Loucy (cell line): Measurements from ENCODE around the gene POLR2L.

Experiments used
- CTCF ChIP-seq: fragments of 200-600 bp; sonication (generic); conservative IDR thresholded peaks from 2 replicates; pipeline ENCODE4 v1.5.1; 2014; ENCODE audit warnings: mild to moderate bottlenecking, antibody characterized with exemption, low read length
- EZH2phosphoT487 ChIP-seq: fragments of 200-600 bp; IDR thresholded peaks from 2 replicates; pipeline ENCODE4 v1.6.1; 2018; ENCODE audit warnings: antibody characterized with exemption, mild to moderate bottlenecking, moderate library complexity, borderline replicate concordance

DNA sequence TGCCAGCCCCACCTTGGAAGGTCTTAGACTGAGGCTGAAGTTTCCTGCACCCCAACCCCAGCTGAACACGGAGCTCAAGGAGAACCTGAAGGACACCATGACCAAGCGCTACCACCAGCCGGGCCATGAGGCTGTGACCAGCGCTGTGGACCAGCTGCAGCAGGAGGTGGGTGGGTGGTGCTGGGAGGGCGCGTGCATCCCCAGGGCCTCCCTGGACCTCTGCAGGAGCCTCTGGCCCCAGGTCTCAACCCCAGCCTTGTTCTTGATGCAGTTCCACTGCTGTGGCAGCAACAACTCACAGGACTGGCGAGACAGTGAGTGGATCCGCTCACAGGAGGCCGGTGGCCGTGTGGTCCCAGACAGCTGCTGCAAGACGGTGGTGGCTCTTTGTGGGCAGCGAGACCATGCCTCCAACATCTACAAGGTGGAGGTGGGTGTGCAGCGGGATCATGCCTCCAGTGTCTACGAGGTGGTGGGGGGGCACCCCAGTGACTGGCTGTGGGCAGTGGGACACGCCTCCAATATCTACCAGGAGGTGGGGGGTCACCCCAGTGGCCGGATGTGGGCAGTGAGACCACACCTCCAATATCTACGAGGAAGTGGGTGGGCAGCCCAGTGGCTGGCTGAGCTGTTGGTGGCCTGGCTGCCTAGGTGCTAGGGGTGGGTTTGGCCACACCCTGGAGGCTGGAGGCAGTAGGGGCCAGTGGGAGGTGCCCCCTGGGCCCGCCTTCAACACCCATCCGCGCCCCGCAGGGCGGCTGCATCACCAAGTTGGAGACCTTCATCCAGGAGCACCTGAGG is 4.9 kb downstream of the POLR2L start:
- no peak for TF ChIP-seq CTCF
- no peak for TF ChIP-seq EZH2phosphoT487
